Liver (tissue), 3 donors: ENCODE data around the gene ZNF454.

Source experiments
- CTCF ChIP-seq: fragments of 150-350 bp; IDR thresholded peaks from 2 replicates; pipeline ENCODE4 v1.5.1; 2017; ENCODE audit warnings: improper control_type of control experiment, low read depth, low read length; ENCODE audit not compliant: missing input control
- EGR1 ChIP-seq, 2 donors: IDR thresholded peaks; 2 replicates each; pipeline ENCODE4 v1.6.1; 2016 to 2018; ENCODE audit warnings: antibody characterized with exemption in 2 of 2, low read depth in 2 of 2
- GABPA ChIP-seq, 2 donors: IDR thresholded peaks in 1 of 2; conservative IDR thresholded peaks in 1 of 2; 2 replicates each; pipeline ENCODE4 v1.6.1; 2016; ENCODE audit warnings: antibody characterized with exemption in 2 of 2, mild to moderate bottlenecking in 1 of 2, moderate library complexity in 1 of 2
- HNF4A ChIP-seq, 2 donors: conservative IDR thresholded peaks; 2 replicates each; pipeline ENCODE4 v1.6.1; 2016; ENCODE audit warnings: antibody characterized with exemption in 2 of 2, mild to moderate bottlenecking in 2 of 2
- HNF4G ChIP-seq: IDR thresholded peaks from 2 replicates; pipeline ENCODE4 v1.6.1; 2016; ENCODE audit warnings: antibody characterized with exemption
- JUND ChIP-seq, 2 donors: IDR thresholded peaks; 2 replicates each; pipeline ENCODE4 v1.6.1; 2016; ENCODE audit warnings: antibody characterized with exemption in 2 of 2
- MAX ChIP-seq: IDR thresholded peaks from 2 replicates; pipeline ENCODE4 v1.6.1; 2016; ENCODE audit warnings: antibody characterized with exemption
- RAD21 ChIP-seq, 2 donors: IDR thresholded peaks; 2 replicates each; pipeline ENCODE4 v1.6.1; 2016; ENCODE audit warnings: antibody characterized with exemption in 2 of 2, mild to moderate bottlenecking in 2 of 2
- REST ChIP-seq: IDR thresholded peaks from 2 replicates; pipeline ENCODE4 v1.6.1; 2016; ENCODE audit warnings: antibody characterized with exemption, mild to moderate bottlenecking
- RXRA ChIP-seq, 2 donors: IDR thresholded peaks; 2 replicates each; pipeline ENCODE4 v1.6.1; 2017 to 2018; ENCODE audit warnings: antibody characterized with exemption in 2 of 2, mild to moderate bottlenecking in 1 of 2
- SP1 ChIP-seq: IDR thresholded peaks from 2 replicates; pipeline ENCODE4 v1.6.1; 2018; ENCODE audit warnings: antibody characterized with exemption, mild to moderate bottlenecking
- TAF1 ChIP-seq: conservative IDR thresholded peaks from 2 replicates; pipeline ENCODE4 v1.6.1; 2016; ENCODE audit warnings: antibody characterized with exemption, mild to moderate bottlenecking
- YY1 ChIP-seq: IDR thresholded peaks from 2 replicates; pipeline ENCODE4 v1.6.1; 2016; ENCODE audit warnings: antibody characterized with exemption, mild to moderate bottlenecking
- ZBTB33 ChIP-seq: IDR thresholded peaks from 2 replicates; pipeline ENCODE4 v1.6.1; 2016; ENCODE audit warnings: antibody characterized with exemption
- donor health status: healthy.
- donor health status: healthy.

DNA sequence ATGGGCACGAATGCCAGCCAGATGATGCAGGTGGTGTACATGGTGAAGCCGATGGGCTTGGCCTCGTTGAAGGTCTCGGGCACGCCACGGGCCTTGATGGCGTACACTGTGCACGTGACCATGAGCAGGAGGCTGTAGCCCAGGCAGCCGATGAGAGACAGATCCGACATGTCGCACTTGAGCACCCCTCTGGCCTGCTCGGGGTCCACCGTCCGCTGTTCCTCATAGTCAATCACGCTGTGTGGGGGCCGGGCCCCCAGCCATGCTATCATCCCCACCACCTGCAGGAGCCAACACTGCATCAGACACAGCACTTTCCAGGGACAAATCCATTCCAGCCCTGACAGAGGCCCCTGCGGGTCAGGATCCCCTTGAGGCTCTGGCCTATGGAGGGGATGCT is 41.9 kb downstream of the ZNF454 start:
- no peak for TF ChIP-seq CTCF
- no peak for TF ChIP-seq JUND (IDR thresholded peaks at IDR 0.05)
- no peak for TF ChIP-seq SP1
- TF ChIP-seq ZBTB33: no peak
- TF ChIP-seq YY1: no peak
- TF ChIP-seq HNF4A (conservative IDR thresholded peaks at IDR 0.05): no peak
- no peak for TF ChIP-seq EGR1 (IDR thresholded peaks at IDR 0.05; ENCODE audit: low read depth in 2 of 2)
- TF ChIP-seq REST: no peak
- TF ChIP-seq TAF1: no peak
- TF ChIP-seq MAX: no peak
- no peak for TF ChIP-seq GABPA (IDR thresholded peaks at IDR 0.05 in 1 of 2, conservative IDR thresholded peaks at IDR 0.05 in 1 of 2)
- no peak for TF ChIP-seq RXRA (IDR thresholded peaks at IDR 0.05)
- TF ChIP-seq RAD21 (IDR thresholded peaks at IDR 0.05): no peak
- no peak for TF ChIP-seq HNF4G
